AG09309 (cell line): ENCODE measurements around the gene HIVEP1.

Experiments used
- DNase-seq: peaks from one replicate; pipeline ENCODE4 v3.0.0-alpha.2; 2010; ENCODE audit warnings: low read depth
- H3K4me3 ChIP-seq: 2 replicates; pipeline ENCODE4 v1.5.1; 2011; ENCODE audit warnings: mild to moderate bottlenecking, low read depth, low read length, moderate library complexity; ENCODE audit not compliant: control insufficient read depth
- TF ChIP-seq, protein P1 (sequence below): IDR thresholded peaks from 2 replicates; pipeline ENCODE4 v1.5.1; 2011; ENCODE audit warnings: mild to moderate bottlenecking, low read depth, low read length, inconsistent platforms; ENCODE audit not compliant: insufficient read depth, control insufficient read depth; ENCODE audit errors: missing control alignments

Gene HIVEP1

DNA sequence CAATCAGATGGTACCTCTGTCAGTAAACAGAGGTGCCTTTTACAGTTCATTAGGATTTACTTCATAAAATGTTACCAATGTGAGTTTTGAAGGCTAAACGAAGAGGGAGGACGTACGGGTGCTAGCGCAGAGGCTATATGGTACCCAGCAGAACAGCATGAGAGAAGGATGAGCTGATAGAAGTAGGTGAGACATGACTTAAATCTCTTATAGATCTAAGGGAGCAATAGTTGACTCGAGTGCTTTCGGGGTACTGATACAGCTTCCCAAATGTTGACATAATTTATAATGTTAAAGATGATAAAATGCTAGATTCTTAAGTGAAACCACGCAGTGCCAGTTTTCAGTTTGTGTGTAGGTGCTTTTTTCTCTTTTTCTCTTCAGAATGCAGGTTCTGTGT is 72.6 kb downstream of the HIVEP1 start:
- no peak overlapping the region for H3K4me3 ChIP-seq
- TF ChIP-seq, protein P1, sequence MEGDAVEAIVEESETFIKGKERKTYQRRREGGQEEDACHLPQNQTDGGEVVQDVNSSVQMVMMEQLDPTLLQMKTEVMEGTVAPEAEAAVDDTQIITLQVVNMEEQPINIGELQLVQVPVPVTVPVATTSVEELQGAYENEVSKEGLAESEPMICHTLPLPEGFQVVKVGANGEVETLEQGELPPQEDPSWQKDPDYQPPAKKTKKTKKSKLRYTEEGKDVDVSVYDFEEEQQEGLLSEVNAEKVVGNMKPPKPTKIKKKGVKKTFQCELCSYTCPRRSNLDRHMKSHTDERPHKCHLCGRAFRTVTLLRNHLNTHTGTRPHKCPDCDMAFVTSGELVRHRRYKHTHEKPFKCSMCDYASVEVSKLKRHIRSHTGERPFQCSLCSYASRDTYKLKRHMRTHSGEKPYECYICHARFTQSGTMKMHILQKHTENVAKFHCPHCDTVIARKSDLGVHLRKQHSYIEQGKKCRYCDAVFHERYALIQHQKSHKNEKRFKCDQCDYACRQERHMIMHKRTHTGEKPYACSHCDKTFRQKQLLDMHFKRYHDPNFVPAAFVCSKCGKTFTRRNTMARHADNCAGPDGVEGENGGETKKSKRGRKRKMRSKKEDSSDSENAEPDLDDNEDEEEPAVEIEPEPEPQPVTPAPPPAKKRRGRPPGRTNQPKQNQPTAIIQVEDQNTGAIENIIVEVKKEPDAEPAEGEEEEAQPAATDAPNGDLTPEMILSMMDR: no peak
- DNase-seq: no peak

DNA sequence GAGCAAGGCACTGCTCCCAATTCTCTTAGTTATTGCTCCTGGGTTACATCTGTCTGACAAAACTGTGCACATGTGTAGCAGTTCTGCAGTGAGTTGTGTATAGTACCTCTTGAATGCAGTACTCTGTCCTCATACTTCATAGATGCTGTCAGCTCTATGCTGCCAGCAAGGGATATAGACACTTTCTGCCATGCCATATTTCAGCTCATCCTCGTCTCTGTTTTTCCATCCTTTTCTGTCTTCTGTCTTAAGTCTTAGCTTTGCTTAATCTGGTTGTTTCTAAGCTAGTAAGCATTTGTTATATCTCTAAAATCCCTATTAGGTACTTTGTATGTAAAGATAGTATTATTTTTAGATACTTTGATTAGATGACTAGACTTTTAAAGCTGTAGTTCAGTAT is 76.4 kb downstream of the HIVEP1 start:
- DNase-seq: no peak
- H3K4me3 ChIP-seq: no peak overlapping the region
- TF ChIP-seq, protein P1: no peak

DNA sequence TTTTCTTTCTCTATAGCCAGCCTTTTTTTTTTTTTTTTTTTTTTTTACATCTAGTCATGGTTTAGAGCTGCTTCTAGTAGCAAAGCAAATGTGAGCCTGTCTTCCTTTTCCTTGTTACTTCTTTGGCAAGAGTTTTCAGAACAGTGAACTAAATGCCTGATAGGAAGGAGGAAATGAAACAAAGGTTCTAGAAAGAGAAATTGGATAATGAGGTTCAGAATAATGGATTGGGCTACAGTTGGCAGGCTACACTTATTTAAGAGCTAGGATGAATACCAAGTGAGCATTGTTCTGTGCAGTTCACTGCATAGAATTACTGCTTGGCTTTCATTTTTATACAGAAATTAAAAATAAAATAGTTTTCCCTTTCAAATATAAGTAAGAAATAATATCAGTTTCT is 78.6 kb downstream of the HIVEP1 start:
- DNase-seq: no peak
- TF ChIP-seq, protein P1: no peak
- H3K4me3 ChIP-seq: no peak overlapping the region

DNA sequence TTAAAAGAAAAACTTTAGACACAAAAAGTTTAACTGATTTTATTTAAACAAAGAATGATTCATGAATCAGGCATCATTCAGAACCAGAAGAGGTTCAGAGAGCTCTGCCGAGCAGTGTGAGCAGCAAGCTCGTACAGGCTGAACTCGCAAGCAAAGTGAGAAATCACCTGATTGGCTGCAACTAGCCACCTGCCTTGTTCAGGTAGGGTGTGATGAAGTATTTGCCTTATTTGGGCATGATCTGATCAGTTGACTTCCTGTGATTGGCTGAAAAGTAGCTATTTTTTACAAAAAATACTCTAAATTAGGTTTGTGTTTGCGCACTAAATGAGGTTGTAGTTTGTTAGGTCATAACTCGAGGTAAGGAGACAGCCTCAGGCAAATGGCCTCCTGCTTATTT is 80.7 kb downstream of the HIVEP1 start:
- H3K4me3 ChIP-seq: no peak overlapping the region
- TF ChIP-seq, protein P1: no peak
- DNase-seq: no peak

DNA sequence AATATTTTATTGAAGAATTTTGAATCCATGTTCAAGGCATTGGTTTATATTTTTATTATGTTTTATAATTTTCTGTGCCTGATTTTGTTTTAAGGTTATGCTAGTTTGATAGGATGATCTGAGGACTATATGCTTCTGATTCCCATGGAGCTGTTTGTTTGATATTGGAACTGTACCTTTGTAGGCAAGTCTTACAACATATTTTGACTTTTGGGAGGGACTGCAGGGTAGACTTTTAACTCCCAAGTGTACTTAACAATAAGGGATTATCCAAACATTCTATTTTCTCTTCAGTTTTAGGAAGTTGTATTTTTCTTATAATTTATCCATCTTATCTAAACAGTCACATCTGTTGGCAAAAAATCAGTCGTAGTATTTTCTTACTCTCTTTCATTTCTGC is 82.6 kb downstream of the HIVEP1 start:
- no peak for DNase-seq
- no peak overlapping the region for H3K4me3 ChIP-seq
- TF ChIP-seq, protein P1: no peak

DNA sequence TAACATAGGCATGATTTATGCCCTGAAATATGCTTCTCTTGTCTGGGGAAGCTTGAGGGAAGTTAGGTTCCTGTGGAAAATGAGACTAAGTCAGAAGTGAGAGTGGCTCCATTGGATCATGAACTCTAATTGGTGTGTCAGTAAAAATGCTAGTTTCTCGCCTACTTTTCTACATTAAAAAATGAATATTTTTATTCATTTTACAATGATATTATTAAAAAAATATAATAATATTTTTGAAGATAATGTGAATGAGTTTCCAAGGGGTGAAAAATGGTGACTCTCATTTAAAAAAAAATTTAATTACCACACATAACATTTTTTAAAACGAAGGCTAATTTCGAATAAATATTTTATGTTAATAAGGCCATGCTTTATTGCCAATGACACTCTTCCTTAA is 84.2 kb downstream of the HIVEP1 start:
- DNase-seq: no peak
- TF ChIP-seq, protein P1: no peak
- no peak overlapping the region for H3K4me3 ChIP-seq

DNA sequence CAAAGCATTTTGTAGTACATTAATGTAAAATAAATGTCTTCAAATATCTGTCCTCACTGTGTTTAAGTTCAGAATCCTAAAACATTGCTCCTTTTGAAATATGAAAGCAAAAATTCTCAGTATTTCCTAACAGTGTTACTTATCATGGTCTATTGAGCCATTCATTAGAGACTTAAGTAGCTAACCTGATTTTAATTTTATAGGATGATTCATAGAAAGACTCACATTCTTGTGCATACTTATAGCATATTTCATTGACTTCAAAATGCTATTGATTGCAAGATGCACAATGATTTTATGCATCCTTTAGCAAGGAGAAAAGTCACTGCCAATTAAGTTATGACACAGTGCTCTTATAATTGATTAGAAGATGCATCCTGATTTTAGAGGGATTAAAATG is 85.7 kb downstream of the HIVEP1 start:
- DNase-seq: peak; percentile 11

More for the DNA sequence above, 85.7 kb downstream of the HIVEP1 start:
- no peak overlapping the region for H3K4me3 ChIP-seq
- TF ChIP-seq, protein P1: no peak
